ENCODE measurements around the gene ARRDC3. TPM values are rescaled to one million over a fixed set of nuclear protein-coding genes. Genes with fewer than 3 reads are reported as not detected.
"Not testable (repeated sequence)": the region's sequence is repeated elsewhere in the genome, so short reads cannot be mapped to it uniquely, and the experiment has no call there.

Gene ARRDC3
- total and polyA plus RNA-seq, 2 donors (not counting 1 experiment from before 2014, with no cell fraction given) = 33.6 to 105 TPM

DNA sequence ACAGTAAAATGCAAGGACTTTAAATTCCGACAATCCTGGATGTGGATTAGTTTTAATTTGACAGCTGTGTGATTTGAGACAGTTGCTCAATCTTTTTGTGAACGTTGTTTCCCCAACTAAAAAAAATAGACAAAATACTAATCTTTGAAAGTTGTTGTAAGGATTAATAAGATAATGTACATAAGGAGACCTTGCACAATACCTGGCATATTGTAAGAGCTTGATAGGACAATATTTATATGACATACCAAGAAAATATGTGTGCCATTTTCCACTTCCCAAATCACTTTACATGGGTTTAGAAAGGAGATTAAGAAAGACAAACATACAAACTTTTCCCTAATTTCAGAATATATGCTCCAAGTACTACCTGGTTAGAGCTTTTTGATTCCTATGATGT, 25.3 kb downstream of the ARRDC3 start:
- Histone ChIP-seq H3K4me3 (replicated peaks in 1 of 4; ENCODE audit: control extremely low read depth in 1 of 4, insufficient read depth in 1 of 4, low read depth in 3 of 4, low read length in 4 of 4) (no peak overlapping the region), H3K36me3 (ENCODE audit: control insufficient read depth, insufficient read depth, low read length) (no peaks in the 10 kb centered on the region), H3K27me3 (ENCODE audit: control insufficient read depth, insufficient read depth, low read length) (no peaks in the 10 kb centered on the region), H3K9me3 (ENCODE audit: control insufficient read depth, insufficient read depth, low read depth, low read length) (no peaks in the 10 kb centered on the region), H2AFZ (ENCODE audit: low read length) (no peak overlapping the region), H3K27ac (ENCODE audit: insufficient read depth, low read length) (no peak overlapping the region), H4K20me1 (ENCODE audit: control insufficient read depth, extremely low read depth, insufficient read depth, low read length) (no peaks in the 10 kb centered on the region), H3K4me1 (ENCODE audit: control insufficient read depth, extremely low read depth, insufficient read depth, low read length) (no peaks in the 10 kb centered on the region), H3K9ac (ENCODE audit: insufficient read depth, low read length) (no peak overlapping the region), H3K79me2 (ENCODE audit: control insufficient read depth, insufficient read depth, low read length) (no peaks in the 10 kb centered on the region), H3K4me2 (ENCODE audit: extremely low read depth, insufficient read depth, low read length) (no peak overlapping the region)
- DNase-seq (ENCODE audit: low read depth in 2 of 2) = no peak
- TF ChIP-seq, protein P1, sequence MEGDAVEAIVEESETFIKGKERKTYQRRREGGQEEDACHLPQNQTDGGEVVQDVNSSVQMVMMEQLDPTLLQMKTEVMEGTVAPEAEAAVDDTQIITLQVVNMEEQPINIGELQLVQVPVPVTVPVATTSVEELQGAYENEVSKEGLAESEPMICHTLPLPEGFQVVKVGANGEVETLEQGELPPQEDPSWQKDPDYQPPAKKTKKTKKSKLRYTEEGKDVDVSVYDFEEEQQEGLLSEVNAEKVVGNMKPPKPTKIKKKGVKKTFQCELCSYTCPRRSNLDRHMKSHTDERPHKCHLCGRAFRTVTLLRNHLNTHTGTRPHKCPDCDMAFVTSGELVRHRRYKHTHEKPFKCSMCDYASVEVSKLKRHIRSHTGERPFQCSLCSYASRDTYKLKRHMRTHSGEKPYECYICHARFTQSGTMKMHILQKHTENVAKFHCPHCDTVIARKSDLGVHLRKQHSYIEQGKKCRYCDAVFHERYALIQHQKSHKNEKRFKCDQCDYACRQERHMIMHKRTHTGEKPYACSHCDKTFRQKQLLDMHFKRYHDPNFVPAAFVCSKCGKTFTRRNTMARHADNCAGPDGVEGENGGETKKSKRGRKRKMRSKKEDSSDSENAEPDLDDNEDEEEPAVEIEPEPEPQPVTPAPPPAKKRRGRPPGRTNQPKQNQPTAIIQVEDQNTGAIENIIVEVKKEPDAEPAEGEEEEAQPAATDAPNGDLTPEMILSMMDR (conservative IDR thresholded peaks at IDR 0.05 in 1 of 2, IDR thresholded peaks at IDR 0.05 in 1 of 2; ENCODE audit: low read depth in 1 of 2, low read length in 2 of 2) = no peak
- no peak for TF ChIP-seq EZH2 (IDR thresholded peaks at IDR 0.05; ENCODE audit: low read length, missing control alignments)

DNA sequence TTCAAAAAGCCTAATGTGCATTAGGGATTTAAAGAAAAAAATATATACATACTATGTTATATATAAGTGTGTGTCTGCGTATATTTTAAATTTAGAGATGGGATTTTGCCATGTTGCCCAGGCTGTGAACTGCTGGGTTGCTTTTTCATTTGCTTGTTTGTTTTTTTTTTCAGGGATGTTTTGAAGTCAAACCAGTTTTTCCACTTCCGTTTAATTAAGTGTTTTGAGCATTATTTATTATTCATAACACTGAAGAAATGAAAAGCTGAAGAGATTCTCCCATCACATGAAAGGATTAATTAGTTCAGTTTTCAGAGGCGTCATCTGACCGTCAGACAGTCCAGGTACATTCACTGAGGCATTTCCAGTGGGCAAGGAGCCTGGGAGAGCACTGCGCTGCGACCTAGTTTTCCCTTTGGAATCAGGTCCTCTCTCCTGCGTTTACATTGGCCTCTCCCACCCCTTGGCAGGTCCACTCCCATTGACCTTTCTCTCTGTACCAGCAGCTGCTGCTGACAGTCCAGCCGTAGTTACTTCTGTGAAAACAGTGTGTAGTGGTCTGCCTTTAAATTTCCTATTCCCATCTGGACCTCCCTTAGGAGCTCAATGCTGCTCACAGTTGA, 26.0 kb downstream of the ARRDC3 start:
- H3K36me3 ChIP-seq (ENCODE audit: control insufficient read depth, insufficient read depth, low read length) = no peaks in the 10 kb centered on the region
- H4K20me1 ChIP-seq (ENCODE audit: control insufficient read depth, extremely low read depth, insufficient read depth, low read length) = no peaks in the 10 kb centered on the region
- no peaks in the 10 kb centered on the region for H3K79me2 ChIP-seq (ENCODE audit: control insufficient read depth, insufficient read depth, low read length)
- no peak overlapping the region for H2AFZ ChIP-seq (ENCODE audit: low read length)
- no peaks in the 10 kb centered on the region for H3K4me1 ChIP-seq (ENCODE audit: control insufficient read depth, extremely low read depth, insufficient read depth, low read length)
- H3K9ac ChIP-seq (ENCODE audit: insufficient read depth, low read length) = no peak overlapping the region
- no peak overlapping the region for H3K4me3 ChIP-seq (replicated peaks in 1 of 4; ENCODE audit: control extremely low read depth in 1 of 4, insufficient read depth in 1 of 4, low read depth in 3 of 4, low read length in 4 of 4)
- no peaks in the 10 kb centered on the region for H3K27me3 ChIP-seq (ENCODE audit: control insufficient read depth, insufficient read depth, low read length)
- no peak overlapping the region for H3K4me2 ChIP-seq (ENCODE audit: extremely low read depth, insufficient read depth, low read length)
- H3K27ac ChIP-seq (ENCODE audit: insufficient read depth, low read length) = no peak overlapping the region
- H3K9me3 ChIP-seq (ENCODE audit: control insufficient read depth, insufficient read depth, low read depth, low read length) = no peaks in the 10 kb centered on the region
- TF ChIP-seq EZH2 (IDR thresholded peaks at IDR 0.05; ENCODE audit: low read length, missing control alignments) = no peak
- TF ChIP-seq, protein P1 (conservative IDR thresholded peaks at IDR 0.05 in 1 of 2, IDR thresholded peaks at IDR 0.05 in 1 of 2; ENCODE audit: low read depth in 1 of 2, low read length in 2 of 2) = no peak
- DNase-seq (ENCODE audit: low read depth in 2 of 2) = no peak

- H2AFZ ChIP-seq (ENCODE audit: low read length); H3K36me3 ChIP-seq (ENCODE audit: control insufficient read depth, insufficient read depth, low read length); H4K20me1 ChIP-seq (ENCODE audit: control insufficient read depth, extremely low read depth, insufficient read depth, low read length); H3K9me3 ChIP-seq (ENCODE audit: control insufficient read depth, insufficient read depth, low read depth, low read length); H3K4me3 ChIP-seq (replicated peaks in 1 of 4; ENCODE audit: control extremely low read depth in 1 of 4, insufficient read depth in 1 of 4, low read depth in 3 of 4, low read length in 4 of 4); H3K27ac ChIP-seq (ENCODE audit: insufficient read depth, low read length); H3K9ac ChIP-seq (ENCODE audit: insufficient read depth, low read length); H3K27me3 ChIP-seq (ENCODE audit: control insufficient read depth, insufficient read depth, low read length); H3K4me1 ChIP-seq (ENCODE audit: control insufficient read depth, extremely low read depth, insufficient read depth, low read length); H3K79me2 ChIP-seq (ENCODE audit: control insufficient read depth, insufficient read depth, low read length); DNase-seq (ENCODE audit: low read depth in 2 of 2); H3K4me2 ChIP-seq (ENCODE audit: extremely low read depth, insufficient read depth, low read length): not testable (repeated sequence)
Observed at GRCh38 chr5:91354867-91355266, 28.2 kb downstream of the ARRDC3 start.

Measured in fibroblast of lung (primary cell).